Measurements from ENCODE around the gene C6orf89.

Gene C6orf89

DNA sequence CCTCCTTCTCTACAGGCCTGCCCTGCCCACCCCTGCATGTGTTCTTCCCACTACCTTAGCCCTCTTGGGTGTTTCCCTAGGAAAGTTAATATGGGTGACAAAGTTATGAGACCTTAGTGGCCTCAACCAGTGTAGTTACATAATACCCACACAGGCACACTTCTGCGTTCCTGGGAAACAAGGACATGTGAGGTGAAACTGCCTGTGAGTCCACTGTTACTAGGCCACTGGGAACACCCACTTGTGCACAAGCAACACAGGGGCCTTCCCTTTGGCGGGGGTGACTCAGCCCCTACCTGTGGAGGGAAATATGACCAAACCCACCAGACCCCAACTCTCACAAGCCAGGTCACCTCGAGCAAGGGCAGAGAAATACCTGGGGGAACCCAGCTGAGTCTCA, 81.5 kb downstream of the C6orf89 start:
- no peak for DNase-seq (ENCODE audit: low read depth in 2 of 2, low spot score in 1 of 2)

DNA sequence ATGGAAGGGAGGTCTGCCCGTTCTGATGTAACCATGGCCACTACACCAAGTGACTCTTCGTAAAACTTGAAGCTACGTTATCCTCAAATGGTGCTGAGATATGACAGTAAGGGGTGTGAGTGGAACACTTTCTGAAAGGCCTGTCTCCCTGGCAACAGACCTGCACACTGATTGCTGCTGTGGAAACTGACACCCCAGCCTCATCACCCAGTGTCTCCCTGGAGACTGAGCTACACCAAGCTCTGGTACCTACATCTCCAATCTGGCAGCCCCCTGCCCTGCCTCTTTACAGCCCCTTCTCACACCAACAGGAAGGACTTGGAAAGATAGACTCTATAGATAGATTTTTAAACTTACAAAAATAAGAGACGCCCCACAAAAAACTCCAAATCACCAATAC, 82.0 kb downstream of the C6orf89 start:
- no peak for DNase-seq (ENCODE audit: low read depth in 2 of 2, low spot score in 1 of 2)

DNA sequence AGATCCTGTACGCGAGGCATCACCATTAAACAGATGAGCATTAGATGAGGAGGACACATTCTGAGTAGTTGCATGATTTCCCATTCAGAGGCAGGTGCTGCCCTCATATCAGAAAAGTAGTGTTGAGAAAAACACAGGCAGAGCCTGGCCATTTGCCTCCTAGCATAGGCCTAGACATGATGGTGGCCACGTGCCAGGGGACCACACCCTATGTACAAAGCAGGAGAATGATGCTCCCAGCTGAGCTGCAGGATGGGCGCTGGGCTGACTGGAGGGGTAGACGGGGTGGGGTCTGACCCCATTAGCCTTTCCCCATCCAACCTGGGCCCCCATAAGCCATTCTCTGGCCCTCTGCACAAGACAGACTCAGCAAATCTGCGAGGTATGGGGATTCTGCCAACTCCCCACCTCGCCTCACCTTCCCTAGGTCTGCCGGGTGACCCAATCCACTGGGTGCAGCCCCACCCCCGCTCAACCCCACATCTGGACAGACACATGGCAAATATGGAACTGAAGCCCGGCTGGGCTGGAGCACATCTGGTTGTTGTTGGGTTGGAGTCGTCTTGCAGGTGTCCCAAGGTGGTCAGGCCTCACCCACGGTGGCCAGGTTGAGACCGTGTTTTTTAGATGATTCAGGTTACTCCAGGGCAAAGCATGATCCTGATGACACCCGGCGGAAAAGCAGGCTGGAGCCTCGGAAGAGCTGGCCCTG, 82.7 kb downstream of the C6orf89 start:
- DNase-seq (ENCODE audit: low read depth in 2 of 2, low spot score in 1 of 2): no peak

DNA sequence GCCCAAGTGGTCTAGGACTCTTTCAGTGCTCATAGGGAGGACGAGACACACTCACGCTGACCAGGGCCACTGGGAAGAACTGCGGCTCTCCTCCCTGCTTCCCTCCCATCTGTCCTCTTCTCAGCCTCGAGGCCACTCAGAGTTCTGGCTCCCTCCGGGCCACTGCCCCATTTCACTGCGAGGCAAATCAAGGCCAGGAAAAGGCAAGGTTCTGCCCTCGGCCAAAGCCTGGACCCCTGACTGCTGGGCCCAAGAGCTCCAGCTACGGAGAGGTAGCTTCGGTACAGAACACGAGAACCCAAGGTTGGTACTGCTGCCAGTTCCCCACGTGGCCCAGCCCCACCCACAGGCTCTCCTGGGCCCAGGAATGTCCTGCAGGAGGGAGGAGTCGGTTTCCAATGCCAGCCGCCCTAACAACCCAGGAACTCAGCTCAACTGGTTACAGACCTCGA, 83.5 kb downstream of the C6orf89 start:
- DNase-seq (ENCODE audit: low read depth in 2 of 2, low spot score in 1 of 2): no peak

DNA sequence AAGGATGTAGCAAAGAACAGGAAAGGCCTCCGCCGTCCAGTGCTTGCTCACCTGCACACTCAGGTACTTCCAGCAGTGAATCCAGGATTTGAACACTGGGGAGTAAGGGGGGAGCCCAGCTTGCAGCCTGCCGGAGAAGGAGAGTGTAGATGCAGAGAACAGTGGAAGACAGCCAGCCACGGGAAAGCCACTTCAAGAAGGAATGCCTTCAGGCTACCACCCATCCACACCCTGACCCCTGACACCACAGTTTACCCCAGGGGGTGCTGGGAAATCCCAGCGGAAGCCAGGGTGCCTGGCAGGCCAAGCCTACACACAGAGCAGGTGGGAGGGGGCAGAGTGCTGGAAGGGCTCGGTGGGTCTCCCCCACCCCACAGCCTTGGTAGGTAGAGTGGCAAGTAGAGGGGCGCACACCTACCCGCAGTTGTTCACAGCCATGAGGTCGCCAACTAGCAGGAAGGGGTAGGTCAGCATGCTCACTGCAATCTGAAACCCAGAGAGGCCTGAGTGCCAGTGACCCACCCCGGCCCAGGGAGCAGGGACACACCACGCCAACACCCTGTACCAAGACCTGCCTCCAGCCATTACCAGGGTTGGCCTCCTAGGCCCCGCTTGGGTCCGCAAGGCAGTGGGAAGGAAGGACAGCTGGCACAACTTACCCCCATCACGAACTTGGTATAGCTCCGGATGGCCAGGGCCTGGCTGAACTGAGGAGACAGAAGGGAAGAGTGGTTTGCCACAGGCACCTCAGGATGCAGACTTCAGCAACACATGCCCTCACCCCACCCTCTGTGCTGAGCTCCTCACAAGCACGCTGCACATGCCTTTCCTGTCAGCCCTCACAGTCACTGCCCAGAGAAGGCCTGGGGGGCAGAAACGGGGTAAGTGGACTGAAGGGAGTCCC, 84.5 kb downstream of the C6orf89 start:
- DNase-seq (ENCODE audit: low read depth in 2 of 2, low spot score in 1 of 2): no peak

DNA sequence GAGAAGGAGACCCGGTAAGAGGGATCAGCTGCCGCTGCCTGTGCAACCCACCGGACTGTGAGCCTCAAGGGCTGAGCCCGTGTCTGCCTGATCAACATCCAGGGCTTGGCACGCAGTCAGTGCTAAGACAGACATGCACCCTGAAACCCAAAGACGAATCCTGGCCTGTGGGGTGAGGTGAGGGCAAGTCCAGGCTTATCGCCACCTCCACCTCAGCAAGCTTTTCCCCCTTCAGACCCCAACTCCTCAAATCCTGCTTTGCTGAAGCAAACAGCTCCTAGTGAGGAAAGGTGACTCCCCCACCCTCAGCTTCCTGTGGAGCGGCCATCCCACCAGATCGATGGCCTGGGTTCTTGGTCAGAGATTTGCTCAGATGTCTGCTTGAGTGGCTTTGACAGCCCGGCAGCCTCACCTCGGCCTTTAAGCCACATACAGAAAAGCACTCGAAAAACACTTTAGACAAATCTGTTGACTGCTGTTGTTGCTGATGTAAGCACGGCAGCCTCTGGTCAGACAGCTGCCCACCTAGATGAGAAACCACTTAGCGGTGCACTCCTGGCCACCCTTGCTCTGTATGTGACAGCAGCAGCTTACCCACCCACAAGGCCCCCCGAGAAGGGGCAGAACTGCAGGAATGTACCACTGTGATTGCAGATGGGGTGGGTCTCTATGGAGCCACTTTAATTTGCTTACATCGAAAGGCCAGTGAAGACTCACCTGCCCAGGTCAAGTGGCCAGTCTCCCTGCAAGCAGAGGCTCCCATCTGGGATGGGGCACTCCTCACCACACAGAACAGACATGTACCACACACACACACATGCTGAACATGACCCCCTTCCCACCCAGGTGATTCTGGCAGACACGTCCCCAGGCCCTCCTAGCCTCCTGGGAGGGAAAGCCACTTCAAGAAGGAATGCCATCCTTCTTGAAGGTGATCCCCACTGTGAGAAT, 85.4 kb downstream of the C6orf89 start:
- DNase-seq (ENCODE audit: low read depth in 2 of 2, low spot score in 1 of 2): no peak

DNA sequence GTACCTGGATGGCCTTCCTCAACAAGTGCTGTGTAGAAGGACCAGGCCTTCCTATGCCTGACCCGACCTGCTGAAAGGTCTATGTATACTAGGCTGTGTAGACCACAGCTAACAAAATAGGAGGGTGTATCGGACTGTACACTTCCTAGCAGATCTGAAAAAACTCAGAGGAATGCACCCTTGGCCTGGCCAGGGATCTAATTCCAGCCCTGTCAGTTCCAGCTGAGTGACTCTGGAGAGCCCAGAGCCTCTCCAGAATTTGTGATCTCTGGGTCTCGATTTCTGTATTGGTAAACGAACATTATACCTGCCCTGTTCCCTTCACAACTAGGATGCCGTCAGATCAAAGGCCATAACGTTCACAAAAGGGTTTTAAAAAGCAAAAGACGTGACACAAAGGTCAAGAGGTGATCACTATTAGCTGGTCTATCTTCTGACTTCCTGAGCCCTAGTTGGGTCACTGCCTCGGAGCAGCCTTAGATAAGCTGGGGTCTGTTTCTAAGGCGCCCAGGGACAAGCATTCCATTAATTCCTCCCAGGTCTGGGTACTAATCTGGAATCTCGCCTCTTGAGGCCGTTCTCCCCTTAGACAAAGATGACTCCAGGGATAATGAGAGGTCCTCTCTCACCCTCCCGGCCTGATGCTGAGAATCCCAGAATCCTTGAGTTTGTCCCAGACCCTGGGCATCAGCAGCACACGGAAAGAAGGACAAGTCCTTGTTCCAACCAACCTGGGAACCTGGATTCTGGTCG, 86.3 kb downstream of the C6orf89 start:
- DNase-seq (ENCODE audit: low read depth in 2 of 2, low spot score in 1 of 2): no peak

DNA sequence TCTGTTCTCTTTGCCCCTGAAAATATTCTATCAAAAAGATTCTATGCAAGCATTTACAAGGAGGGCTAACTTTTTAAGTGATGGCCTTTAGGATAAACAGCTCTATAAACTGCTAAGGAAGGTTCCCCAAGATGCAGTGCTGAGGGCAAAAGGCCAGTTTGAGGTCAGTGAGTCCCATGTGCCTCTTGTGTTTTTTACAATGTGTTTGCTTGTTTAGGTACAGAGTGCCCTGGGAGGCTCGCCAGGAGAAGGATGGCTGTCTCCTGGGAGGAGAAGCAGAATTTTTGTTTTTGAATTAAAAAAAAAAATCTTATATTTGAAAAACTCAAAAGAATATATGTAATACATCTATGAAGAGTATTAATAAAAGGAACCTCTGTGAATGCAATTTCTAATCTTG, 87.4 kb downstream of the C6orf89 start:
- no peak for DNase-seq (ENCODE audit: low read depth in 2 of 2, low spot score in 1 of 2)

DNA sequence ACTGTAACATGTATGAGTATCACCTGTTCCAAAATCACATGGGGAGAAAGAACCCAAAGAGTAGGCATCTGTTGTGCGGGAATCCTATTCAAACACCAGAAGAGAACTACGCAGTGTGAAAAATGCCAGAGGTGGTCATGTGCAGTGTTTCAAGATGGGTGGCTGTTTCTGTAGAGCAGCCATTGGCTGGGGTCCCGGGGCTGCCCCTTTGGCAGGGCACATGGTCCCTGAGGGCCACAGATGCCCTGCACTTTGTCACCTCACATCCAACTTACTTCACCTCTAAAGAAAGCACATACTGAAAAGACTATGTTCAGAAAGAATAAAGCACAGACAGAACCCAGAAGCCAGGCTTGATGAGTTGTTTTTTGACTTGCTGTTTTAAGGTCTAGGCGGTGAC, 87.9 kb downstream of the C6orf89 start:
- DNase-seq (ENCODE audit: low read depth in 2 of 2, low spot score in 1 of 2): no peak

DNA sequence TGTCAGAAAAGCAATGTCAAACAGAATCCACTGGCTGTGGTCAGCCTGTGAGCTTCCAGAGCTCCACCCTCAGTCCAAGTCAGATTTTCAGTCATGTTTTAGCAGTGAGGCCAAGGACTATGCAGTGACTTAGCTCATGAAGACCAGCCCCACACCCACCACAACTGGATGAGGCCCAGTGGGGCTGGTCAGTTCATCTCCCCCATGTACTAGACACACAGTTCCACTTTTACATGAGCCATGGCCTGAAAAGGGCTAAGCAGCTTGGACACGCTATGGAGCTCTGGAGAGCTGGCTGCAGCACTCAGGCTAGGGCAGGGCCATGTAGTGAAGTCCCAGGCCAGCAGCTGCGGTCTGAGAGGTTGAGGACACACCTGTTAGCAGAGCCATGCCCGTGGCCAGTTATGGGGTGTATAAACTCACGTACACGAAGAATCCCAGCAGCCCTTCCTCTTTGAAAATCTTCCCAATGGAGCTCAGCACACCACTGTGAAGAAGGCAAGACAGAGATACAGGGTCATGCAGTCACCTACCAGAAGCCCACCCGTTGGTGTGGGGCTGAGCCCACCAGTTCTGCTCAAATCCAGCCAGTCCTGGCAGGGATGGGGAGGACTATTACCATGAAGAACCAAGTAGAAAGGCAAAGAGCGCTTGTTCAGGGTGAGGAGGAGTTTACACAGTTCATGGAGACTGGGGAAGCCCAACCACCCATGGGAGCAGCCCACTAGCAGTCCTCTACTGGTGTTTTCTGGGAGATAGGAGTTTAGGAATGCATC, 89.7 kb downstream of the C6orf89 start:
- no peak for DNase-seq (ENCODE audit: low read depth in 2 of 2, low spot score in 1 of 2)

DNA sequence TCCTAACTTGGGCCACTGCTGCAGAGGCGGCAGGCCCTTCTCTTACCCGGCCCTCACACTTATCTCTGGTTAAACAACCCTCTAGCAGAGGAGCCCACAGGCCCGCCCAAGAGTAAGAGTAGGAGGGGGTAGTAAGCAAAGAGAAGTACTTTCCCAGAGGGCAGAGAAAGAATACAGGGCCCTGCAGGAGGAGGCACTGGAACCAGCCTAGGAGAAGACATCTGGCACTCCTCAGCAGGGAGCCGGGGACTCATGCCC, 90.2 kb downstream of the C6orf89 start:
- DNase-seq (ENCODE audit: low read depth in 2 of 2, low spot score in 1 of 2): no peak

DNA sequence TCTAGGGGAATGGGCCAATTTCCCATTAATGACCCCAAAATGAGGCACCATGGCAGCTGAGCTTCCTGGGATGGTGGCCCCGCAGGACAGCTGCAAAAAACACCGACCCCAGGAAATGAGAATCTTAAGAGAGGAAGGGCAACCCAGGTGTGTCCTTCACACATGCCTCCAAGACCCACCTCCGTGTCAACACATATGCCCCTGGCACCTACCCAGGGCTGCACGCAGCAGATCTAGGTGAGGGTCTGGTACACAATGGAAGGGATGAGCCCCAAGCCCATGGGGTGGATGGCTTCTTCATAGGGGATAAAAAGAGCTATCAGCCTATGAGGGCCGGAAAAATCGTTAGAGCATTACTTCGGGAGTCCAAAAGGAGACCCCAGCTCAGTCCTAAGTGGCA, 90.8 kb downstream of the C6orf89 start:
- DNase-seq (ENCODE audit: low read depth in 2 of 2, low spot score in 1 of 2): no peak

DNA sequence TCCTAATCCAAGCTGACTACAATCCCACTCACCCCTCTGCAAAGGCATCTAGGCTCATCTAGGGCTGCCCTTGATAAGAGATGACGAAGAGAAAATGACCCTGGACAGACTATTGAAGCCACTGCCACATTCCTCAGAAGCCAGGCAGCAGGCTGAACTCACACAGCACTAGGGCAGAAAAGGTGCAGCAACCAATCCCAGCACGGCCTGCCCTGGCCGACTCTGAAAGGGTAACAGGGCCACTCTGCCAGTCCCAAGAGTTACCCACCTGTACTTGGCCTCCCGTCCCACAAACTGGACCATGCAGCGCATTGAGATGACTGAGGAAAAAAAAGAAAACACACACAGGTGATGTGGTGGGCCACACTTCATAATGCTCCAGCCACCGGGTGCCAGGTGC, 91.2 kb downstream of the C6orf89 start:
- DNase-seq (ENCODE audit: low read depth in 2 of 2, low spot score in 1 of 2): no peak

DNA sequence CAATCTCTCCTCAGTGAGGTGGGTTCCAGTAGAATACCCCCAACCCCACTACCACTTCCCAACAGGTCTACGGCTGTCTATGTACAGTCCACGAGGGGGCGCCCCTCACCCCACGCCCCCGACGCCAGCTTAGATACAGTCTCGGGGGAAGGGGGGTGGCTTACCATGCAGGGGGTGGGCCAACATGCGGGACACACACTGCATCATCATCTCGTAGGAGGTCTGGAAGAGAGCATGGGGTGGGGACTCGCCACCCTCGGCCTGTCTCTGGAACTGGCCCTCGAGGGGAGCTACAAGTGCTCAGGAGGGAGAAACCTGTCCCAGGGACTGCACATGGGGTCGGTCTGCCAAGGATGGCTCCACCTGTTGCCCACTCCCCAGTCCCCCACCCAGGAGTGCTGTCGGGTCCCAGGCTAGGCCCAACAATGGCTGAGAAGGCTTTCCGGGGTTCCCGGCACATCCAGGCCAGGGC, 91.8 kb downstream of the C6orf89 start:
- DNase-seq (ENCODE audit: low read depth in 2 of 2, low spot score in 1 of 2): no peak
